Hypothalamus (tissue), 51 donors: ENCODE results near the gene GREB1.

Experiments used
- DNase-seq, 51 donors: peaks; one replicate each; lab custom pipeline; 2025; lab: John Stamatoyannopoulos, UW

GREB1 gene

DNA sequence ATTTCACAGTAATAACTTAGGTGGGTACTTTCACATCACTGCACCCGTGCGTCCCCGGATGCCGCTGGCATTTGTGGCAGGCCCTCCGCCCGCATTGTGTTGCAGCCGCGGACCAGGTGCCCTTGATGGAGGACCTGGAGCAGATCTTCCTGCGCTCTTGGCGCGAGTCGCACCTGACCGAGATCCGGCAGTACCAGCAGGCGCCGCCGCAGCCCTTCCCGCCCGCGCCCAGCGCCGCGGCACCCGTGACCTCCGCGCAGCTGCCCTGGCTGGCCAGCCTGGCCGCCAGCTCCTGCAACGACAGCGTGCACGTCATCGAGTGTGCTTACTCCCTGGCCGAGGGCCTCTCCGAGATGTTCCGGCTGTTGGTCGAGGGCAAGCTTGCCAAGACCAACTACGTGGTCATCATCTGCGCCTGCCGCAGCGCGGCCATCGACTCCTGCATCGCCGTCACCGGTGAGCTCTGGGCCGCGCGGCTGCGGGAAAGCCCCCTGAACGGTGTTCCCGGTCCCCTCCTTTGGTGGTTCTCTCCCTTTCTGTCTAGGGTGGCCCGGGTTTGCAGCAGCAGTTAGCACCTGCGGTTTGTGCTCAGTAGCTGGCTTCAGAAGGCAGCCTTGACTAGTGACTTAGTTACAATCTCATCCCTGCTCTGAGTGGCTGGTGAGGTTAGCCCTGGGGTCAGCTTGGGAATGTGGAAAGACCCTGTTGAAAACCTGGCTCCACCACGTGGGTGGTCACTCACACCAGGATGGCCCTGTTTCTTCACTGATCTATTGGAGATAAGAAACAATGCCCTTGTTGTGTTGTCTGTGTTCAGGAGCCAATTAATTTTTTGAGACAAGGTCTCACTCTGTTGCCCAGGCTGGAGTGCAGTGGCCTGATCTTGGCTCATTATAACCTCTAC lies 59.1 kb downstream of the GREB1 start:
- no peak for DNase-seq

GRCh38 chr2:11596801-11597200 lies 63.0 kb downstream of the GREB1 start:
- DNase-seq: no peak

DNA sequence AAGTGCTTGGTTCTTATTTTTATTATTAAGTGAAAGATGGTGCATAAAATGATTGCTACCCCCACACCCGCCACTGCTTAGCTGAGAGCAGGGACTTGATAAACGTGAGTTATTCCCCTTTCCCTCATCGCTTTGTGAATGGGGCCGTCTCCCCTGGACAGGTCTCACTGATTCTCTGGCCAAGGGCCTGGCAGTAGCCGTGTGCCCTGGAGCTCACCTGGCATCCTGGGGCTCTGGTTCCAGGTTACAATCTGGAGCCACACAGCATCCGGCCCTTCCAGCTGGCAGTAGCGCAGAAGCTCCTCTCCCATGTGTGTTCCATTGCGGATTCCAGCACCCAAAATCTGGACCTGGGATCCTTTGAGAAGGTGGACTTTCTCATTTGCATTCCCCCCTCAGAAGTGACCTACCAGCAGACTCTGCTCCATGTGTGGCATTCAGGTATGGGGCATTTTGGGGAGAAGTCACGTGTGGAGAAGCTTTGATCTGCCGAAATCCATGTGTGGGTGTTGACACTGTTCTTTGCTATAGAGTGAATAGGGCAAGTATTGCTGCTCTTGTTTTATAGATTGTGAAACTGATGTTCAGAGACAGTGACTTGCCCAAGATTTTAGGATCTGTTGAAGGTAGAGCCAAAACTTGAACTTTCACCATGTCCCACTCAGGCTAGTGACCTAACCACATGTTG lies 63.8 kb downstream of the GREB1 start:
- no peak for DNase-seq

GRCh38 chr2:11598228-11598731 lies 64.4 kb downstream of the GREB1 start:
- no peak for DNase-seq

GRCh38 chr2:11602563-11603204 lies 68.8 kb downstream of the GREB1 start:
- no peak for DNase-seq

DNA sequence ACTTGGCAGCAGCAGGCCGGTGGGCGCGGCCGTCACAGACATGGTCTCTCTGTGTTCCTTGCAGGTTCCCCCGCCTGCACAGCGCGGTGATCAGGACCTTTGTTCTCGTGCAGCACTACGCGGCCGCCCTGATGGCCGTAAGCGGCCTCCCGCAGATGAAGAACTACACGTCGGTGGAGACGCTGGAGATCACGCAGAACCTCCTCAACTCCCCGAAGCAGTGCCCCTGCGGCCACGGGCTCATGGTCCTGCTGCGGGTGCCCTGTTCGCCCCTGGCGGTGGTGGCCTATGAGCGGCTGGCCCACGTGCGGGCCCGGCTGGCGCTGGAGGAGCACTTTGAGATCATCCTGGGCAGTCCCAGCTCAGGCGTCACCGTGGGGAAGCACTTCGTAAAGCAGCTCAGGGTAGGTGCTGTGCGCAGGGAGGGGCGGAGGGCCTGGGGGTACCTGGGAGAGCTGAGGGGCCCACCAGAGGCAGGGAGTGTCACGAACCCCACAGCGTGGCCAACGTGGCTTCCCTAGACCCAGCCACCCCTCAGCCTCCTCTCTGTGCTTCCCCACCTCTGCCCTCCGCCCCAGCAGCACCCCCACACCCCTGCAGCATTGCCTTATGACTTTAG lies 76.9 kb downstream of the GREB1 start:
- no peak for DNase-seq

DNA sequence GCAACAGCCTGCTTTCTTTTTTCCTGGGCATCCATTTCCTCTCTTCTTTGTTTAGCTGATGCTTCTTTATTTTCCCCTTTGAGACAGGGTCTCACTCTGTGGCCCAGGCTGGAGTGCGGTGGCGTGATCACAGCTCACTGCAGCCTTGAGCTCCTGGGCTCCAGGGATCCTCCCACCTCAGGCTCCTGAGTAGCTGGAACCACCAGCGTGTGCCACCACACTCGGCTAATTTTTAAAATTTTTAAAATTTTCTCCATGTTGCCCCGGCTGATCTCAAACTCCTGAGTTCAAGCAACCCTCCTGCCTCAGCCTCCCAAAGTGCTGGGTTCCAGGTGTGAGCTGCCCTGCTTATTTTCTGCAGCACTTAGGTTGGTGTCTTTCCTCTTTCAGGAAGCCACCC lies 77.4 kb downstream of the GREB1 start:
- DNase-seq: no peak

DNA sequence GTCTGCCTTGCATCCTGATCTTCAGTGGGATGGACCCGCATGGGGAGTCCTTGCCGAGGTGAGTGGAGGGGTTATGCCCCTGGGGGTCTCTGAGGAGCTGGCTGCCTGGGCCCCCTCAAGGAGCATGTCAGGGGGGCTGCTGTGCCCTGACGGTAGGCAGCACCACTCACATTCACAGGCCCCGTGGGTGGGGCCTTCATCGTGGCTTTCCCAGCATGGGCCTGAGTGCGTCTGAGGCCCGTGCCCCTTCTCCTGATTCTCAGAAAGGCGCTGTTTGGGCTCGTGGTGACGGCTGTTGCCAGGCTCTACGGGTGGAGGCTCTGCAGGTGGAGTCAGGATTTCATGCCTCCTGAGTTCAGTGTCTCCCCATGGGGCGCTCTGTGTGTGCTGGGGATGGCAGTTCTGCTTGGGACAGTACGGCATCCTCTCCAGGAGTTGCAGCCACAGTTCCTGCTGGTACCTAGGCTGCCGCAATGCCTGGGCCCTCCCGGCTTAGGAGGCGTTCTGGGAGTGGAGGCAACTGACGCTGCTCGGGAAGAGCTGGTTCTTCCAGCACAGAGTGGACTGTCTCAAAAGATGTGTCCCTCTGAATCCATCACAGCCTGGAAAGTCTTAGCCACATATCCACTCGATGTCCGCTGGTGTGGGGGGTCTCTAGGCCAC lies 78.8 kb downstream of the GREB1 start:
- DNase-seq: no peak

GRCh38 chr2:11613297-11613696 lies 79.5 kb downstream of the GREB1 start:
- no peak for DNase-seq

DNA sequence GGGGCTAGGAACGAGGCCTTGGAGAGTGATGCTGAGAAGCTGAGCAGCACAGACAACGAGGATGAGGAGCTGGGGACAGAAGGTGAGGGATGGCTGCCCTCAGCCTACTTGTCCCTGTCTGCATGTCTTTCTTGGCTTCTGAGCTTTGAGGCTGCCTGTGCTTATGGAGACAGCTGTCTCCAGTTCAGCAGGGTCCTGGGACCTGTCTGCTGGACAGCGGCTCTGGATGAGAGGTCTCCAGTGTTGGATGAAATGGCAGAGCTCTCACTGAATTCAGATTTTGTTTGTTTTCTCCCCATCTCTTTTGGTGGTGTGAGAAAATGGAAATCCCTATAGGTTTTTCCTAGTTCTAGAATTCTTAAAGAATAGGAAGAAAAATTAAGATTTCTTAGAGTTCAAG lies 81.4 kb downstream of the GREB1 start:
- no peak for DNase-seq

- no peak for DNase-seq
These were observed 82.3 kb downstream of the GREB1 start for GRCh38 chr2:11616097-11616687.

GRCh38 chr2:11616851-11617415 lies 83.1 kb downstream of the GREB1 start:
- no peak for DNase-seq

DNA sequence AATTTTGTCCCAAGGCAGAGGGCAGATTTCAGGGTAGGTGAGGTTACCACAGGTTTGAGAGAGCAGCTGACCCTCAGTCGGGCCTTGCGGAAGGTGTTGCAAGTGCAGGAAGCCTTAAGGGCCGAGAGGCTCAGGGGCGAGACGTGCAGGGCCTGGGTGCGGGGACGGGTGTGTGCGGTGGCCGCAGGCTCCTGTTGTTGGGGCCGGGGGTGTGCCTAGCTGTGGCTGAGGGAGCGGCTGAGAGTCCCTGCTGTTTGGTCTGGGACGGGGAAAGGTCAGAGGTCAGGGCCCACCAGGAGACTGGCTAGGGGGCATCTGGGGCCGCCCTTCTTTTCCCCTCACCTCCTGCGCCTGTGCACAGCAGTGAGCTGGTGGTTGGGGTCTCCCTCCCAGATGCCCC lies 83.7 kb downstream of the GREB1 start:
- DNase-seq: no peak

GRCh38 chr2:11617984-11618707 lies 84.3 kb downstream of the GREB1 start:
- no peak for DNase-seq

DNA sequence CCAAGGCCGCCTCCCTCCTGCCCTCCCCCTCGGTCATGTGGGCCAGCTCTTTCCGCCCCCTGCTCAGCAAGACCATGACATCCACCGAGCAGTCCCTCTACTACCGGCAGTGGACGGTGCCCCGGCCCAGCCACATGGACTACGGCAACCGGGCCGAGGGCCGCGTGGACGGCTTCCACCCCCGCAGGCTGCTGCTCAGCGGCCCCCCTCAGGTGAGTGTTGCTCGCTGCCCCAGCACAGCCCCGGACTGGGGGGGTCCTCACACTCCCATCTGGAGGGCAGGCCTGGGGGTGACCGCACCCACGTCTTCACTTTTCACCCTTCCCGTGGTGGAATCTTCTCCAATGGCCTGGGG lies 84.8 kb downstream of the GREB1 start:
- no peak for DNase-seq

- DNase-seq: peak in 10 of 51 donors; percentile 3 to 56 (median 16)
These were observed 87.6 kb downstream of the GREB1 start for GRCh38 chr2:11621410-11621809.

GRCh38 chr2:11622611-11623010 lies 88.8 kb downstream of the GREB1 start:
- DNase-seq: no peak

DNA sequence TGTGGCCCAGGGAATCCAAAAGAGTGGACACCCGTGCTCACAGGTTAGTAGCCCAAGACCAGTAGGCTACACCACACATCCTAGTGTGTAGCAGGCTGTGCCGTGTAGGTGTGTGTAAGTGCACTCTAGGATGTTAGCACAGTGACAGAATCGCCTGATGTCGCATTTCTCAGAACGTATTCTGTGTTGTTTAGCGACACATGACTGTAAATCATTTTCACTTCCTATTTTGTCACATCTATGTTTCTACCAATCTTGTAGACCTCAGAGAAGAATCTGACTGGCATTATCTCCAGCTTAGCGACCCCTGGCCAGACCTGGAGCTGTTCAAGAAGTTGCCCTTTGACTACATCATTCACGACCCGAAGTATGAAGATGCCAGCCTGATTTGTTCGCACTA lies 91.0 kb downstream of the GREB1 start:
- DNase-seq: no peak

GRCh38 chr2:11625671-11626070 lies 91.8 kb downstream of the GREB1 start:
- no peak for DNase-seq
